Stimulated activated naive B cell treated with anti-CD40 and anti-IgM and Interleukin-4, amounts not matched to agents 10 μg/mL and 1 μg/mL and 100 μg/mL, for 72 hours (primary cell): Measurements from ENCODE around the gene HADH.
A peak's percentile ranks its signal among the peaks of the same experiment; 100 is the strongest.
"Not testable (repeated sequence)": the region's sequence is repeated elsewhere in the genome, so short reads cannot be mapped to it uniquely, and the experiment has no call there.

Experiments used
- ATAC-seq, 2 donors: fragments of 150-1000 bp; cut with Tn5 transposase; replicated peaks; 2 replicates each; pipeline ENCODE4 v1.10.0; 2021; ENCODE audit warnings: moderate library complexity in 1 of 2
- DNase-seq: peaks from one replicate; pipeline ENCODE4 v3.0.0; 2021
- H3K27ac Mint-ChIP-seq: one replicate; pipeline ENCODE4 v1.8.0; 2022; ENCODE audit warnings: mild to moderate bottlenecking, mixed read lengths
- H3K27me3 Mint-ChIP-seq, 2 donors: one replicate each; pipeline ENCODE4 v1.8.0; 2022; ENCODE audit warnings: mixed read lengths in 2 of 2
- H3K36me3 Mint-ChIP-seq, 2 donors: one replicate each; pipeline ENCODE4 v1.8.0; 2022; ENCODE audit warnings: mixed read lengths in 2 of 2, mild to moderate bottlenecking in 1 of 2
- H3K4me1 Mint-ChIP-seq, 2 donors: one replicate each; pipeline ENCODE4 v1.8.0; 2022; ENCODE audit warnings: mixed read lengths in 2 of 2, mild to moderate bottlenecking in 1 of 2
- H3K4me3 Mint-ChIP-seq, 2 donors: one replicate each; pipeline ENCODE4 v1.8.0; 2022; ENCODE audit warnings: mild to moderate bottlenecking in 2 of 2, mixed read lengths in 2 of 2, moderate library complexity in 1 of 2
- H3K9me3 Mint-ChIP-seq, 2 donors: one replicate each; pipeline ENCODE4 v1.8.0; 2022; ENCODE audit warnings: mixed read lengths in 2 of 2, mild to moderate bottlenecking in 1 of 2

Gene HADH

DNA sequence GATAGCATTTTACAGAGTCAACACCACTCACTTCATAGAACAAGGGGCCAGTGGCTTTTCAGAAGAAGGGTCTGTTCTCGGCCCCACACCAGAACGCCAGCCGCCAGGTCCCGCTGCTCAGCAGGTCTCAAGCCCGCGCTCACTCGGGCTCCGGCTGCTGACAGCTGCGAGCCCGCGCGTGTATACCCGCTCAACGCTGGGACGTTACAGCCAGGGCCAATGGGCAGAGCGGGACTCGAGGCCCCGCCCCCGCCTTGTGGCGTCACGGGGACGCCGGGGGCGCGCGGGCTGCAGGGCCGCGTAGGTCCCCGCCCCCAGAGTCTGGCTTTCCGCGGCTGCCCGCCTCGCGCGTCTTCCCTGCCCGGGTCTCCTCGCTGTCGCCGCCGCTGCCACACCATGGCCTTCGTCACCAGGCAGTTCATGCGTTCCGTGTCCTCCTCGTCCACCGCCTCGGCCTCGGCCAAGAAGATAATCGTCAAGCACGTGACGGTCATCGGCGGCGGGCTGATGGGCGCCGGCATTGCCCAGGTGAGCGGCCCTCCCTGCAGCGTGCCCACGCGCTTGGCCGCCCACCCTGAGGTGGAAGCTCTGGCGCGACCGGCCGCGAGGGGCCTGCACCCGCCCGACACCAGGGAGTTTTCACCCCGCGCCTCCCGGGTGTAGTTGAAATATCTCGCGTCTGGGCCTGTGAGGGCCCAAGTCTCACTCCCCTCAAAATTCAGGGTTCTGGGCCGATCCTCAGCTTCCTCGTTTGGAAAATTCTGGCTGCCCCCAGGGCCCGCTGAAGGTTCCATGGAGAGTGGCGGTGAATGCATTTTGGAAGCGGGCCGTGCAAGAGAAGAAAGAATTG lies at the start of gene HADH:
Gene HADH (plus strand): TSS at position 353 of the 850 bp plus-strand sequence. CDS start 44 bp downstream, at position 397.
- peaks cover 0 to 4% of the 10 kb centered on the region in 2 donors for H3K36me3 Mint-ChIP-seq
- ATAC-seq (peak; percentile 98 to 99), DNase-seq (peak; percentile 92)
- H3K4me1 Mint-ChIP-seq = peaks cover 26 to 37% of the 10 kb centered on the region in 2 donors
- peak within 1 kb of the TSS; percentile 94 to 96 for H3K4me3 Mint-ChIP-seq
- H3K27me3 Mint-ChIP-seq = no peaks in the 10 kb centered on the region
- H3K9me3 Mint-ChIP-seq = no peaks in the 10 kb centered on the region
- peak within 1 kb of the TSS; percentile 94 for H3K27ac Mint-ChIP-seq

DNA sequence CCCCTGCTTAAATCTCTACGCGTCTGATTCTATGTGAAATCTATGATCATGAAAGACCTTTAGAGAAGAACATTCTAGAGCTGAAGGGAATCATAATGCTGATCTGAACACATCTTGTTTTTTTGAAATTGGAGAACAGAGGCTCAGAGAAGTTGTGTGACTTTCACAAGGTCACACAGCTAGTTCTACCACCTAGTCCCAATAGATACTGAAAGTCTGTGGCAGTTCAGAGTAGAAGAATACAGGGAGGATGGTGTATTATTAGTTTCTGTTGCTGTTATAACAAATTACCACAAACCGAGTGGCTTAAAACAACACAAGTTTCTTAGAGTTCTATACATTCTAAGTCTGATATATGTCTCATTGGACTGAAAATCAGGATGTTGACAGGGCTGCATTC lies 43.9 kb upstream of the HADH start:
- Mint-ChIP-seq H3K27me3 (no peaks in the 10 kb centered on the region), H3K4me3 (no peak overlapping the region), H3K36me3 (peaks cover 12 to 40% of the 10 kb centered on the region in 2 donors), H3K27ac (no peak overlapping the region), H3K9me3 (no peaks in the 10 kb centered on the region), H3K4me1 (no peaks in the 10 kb centered on the region)
- no peak for DNase-seq
- ATAC-seq = no peak

DNA sequence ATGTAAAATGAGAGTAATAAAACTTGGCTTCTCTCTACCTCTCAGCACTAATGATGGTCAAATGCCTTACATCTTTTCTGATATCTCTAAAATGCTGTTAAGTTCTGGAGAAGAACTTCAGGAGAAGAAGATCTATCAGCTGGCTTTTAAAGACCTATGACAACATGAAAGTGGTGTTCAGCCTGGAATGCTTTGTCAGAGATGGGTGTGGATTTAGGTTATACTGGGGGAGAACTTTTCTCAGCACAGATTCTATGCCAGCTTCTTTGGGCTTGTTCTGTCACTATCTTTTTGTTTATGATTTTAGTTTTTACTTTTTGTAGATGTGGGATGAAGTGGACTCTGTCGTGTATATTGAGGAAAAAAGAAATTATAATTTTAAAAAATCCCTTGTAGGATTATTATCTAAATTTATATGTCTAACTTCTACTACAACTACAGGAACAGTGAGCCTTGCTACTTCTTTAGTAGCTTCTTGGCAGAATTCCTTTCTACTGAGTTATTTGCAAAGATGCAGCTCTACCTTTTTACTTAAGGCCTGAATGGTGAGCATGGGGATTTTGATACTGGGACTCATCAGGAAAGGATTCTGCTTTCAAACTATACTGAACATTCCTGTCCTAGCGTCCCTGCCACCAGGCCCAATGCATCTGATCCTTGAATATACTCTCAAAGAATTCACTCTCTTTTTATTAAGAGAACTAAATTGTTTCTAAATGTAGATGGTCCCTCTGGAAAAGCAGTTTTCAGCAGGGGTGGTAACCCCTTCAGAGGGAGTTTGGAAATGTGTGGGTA lies 38.7 kb upstream of the HADH start:
- peaks cover 5 to 7% of the 10 kb centered on the region in 2 donors for H3K9me3 Mint-ChIP-seq
- H3K4me1 Mint-ChIP-seq = no peaks in the 10 kb centered on the region
- no peak overlapping the region for H3K4me3 Mint-ChIP-seq
- DNase-seq (no peak), ATAC-seq (no peak)
- H3K27ac Mint-ChIP-seq = no peak overlapping the region
- no peaks in the 10 kb centered on the region for H3K27me3 Mint-ChIP-seq
- peaks cover 16 to 58% of the 10 kb centered on the region in 2 donors for H3K36me3 Mint-ChIP-seq

DNA sequence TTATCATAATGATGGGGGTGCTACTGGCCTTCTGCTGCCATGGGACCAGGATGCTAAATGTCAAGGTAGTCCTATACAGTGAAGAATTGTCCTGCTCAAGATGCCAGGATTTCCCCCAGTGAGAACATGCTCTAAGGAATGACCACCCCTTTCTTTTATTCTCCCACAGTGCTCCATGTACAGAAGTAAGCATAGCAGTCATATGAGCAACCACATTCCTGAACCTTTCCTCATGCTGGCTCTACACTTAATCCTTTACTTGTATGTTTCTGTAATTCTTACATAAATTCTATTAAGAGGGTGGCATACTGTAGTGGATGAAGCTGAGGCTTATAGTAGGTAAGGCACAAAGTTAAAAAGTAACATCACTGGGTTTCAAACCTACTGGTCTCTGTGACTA lies 38.1 kb upstream of the HADH start:
- no peak for ATAC-seq
- peaks cover 10 to 12% of the 10 kb centered on the region in 2 donors for H3K9me3 Mint-ChIP-seq
- H3K4me3 Mint-ChIP-seq = no peak overlapping the region
- H3K4me1 Mint-ChIP-seq = no peaks in the 10 kb centered on the region
- H3K27me3 Mint-ChIP-seq = no peaks in the 10 kb centered on the region
- no peak overlapping the region for H3K27ac Mint-ChIP-seq
- H3K36me3 Mint-ChIP-seq = peaks cover 22 to 64% of the 10 kb centered on the region in 2 donors
- no peak for DNase-seq

DNA sequence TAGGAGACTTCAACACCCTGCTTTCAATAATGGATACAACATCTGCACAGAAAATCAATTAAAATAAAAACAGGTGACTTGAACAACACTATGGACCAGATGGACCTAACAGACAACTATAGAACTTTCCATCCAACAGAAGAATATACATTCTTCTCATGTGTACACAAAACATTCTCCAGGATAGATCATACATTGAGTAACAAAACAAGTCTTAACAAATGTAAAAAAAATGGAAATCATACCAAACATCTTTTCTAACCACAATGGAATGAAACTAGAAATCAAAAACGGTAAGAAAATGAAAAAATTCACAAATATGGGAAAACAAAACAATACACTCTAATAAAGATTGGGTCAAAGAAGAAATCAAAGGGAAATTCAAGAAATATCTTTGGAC lies 33.7 kb upstream of the HADH start:
- DNase-seq = no peak
- no peak for ATAC-seq
- Mint-ChIP-seq H3K27ac (no peak overlapping the region), H3K9me3 (peaks cover 12 to 17% of the 10 kb centered on the region in 2 donors), H3K27me3 (peaks cover 0 to 4% of the 10 kb centered on the region in 2 donors), H3K4me3 (no peak overlapping the region), H3K4me1 (no peaks in the 10 kb centered on the region), H3K36me3 (peaks cover 16 to 35% of the 10 kb centered on the region in 2 donors)

DNA sequence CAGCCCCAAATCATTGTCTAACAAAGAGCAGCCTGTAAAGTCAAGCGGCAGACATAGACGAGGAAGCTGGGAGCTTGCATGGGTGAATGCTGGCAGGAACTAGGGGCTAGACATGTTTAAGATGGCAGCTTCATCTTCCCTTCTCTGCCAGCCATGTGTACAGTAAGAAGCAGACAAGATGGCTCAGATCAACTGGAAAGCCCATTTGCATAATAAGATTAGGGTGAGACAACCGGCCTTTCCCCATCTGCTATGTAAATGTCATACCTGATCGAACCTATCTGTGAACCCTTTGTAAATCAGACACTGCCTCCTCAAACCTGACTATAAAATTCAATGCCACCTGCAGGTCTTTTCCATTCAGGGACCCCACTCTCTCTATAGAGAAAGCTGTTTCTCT lies 22.8 kb upstream of the HADH start:
- Mint-ChIP-seq H3K4me3 (no peak overlapping the region), H3K4me1 (peaks cover 0 to 5% of the 10 kb centered on the region in 2 donors), H3K27ac (no peak overlapping the region), H3K9me3 (peaks cover 0 to 3% of the 10 kb centered on the region in 2 donors), H3K27me3 (no peaks in the 10 kb centered on the region), H3K36me3 (peaks cover 0 to under 1% of the 10 kb centered on the region in 2 donors)
- DNase-seq (no peak), ATAC-seq (peak; percentile 27 to 51)

DNA sequence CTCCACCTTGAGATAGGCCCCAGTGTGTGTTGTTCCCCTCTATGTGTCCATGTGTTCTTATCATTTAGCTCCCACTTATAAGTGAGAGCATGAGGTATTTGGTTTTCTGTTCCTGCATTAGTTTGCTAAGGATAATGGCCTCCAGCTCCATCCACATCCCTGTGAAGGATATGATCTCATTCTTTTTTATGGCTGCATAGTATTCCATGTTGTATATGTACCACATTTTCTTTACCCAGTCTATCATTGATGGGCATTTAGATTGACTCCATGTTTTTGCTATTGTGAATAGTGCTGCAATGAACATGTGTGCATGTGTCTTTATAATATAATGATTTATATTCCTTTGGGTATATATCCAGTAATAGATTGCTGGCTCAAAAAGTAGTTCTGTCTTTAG lies 22.2 kb upstream of the HADH start:
- not testable (repeated sequence) for ATAC-seq, H3K9me3 Mint-ChIP-seq, H3K4me3 Mint-ChIP-seq, H3K27ac Mint-ChIP-seq, H3K36me3 Mint-ChIP-seq, DNase-seq, H3K27me3 Mint-ChIP-seq, H3K4me1 Mint-ChIP-seq

DNA sequence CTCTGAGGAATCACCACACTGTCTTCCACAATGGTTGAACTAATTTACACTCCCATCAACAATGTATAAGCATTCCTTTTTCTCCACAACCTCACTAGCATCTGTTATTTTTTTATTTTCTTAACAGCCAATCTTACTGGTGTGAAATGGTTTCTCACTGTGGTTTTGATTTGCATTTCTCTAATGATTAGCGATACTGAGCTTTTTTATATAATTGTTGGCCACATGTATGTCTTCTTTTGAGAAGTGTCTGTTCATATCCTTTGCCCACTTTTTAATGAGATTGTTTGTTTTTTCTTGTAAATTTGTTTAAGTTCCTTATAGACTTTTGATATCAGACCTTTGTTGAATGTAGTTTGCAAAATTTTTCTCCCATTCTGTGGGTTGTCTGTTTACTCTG lies 21.8 kb upstream of the HADH start:
- not testable (repeated sequence) for ATAC-seq, H3K36me3 Mint-ChIP-seq, H3K27ac Mint-ChIP-seq, H3K9me3 Mint-ChIP-seq, H3K27me3 Mint-ChIP-seq, DNase-seq, H3K4me1 Mint-ChIP-seq, H3K4me3 Mint-ChIP-seq

DNA sequence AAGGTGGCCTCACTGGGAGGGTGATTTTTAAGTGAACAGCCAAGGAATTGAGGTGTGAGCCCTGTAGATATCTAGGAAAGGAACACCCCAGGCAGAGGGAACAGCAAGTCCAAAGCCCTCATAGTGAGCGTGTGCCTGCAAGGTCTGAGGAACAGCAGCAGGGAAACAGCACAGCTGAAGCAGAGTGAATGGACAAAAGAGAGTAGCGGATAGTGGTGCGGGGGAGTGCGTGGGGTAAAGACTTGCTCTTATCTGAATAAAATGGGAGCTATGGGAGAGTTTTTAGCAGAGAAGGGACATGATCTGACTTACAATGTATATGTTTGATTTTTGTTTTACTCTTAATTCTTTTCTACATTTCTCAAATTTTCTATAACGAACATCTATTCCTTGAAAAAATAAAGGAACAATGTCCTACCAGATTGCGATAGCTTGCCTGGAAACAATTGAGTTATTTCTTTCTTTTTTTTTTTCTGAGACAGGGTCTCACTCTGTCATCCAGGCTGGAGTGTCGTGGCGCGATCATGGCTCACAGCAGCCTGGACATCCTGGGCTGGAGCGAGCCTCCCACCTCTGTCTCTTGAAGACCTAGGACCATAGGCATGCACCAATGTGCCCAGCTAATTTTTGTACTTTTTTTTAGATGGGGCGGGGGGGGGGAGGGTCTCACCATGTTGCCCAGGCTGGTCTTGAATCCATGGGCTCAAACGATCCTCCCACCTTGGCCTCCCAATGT lies 19.5 kb upstream of the HADH start:
- ATAC-seq = no peak
- H3K27ac Mint-ChIP-seq = no peak overlapping the region
- H3K27me3 Mint-ChIP-seq = no peaks in the 10 kb centered on the region
- H3K9me3 Mint-ChIP-seq = peaks cover 3% of the 10 kb centered on the region in 2 donors
- no peak for DNase-seq
- H3K36me3 Mint-ChIP-seq = peaks cover 0 to 4% of the 10 kb centered on the region in 2 donors
- H3K4me1 Mint-ChIP-seq = peaks cover 2 to 5% of the 10 kb centered on the region in 2 donors
- H3K4me3 Mint-ChIP-seq = no peak overlapping the region

DNA sequence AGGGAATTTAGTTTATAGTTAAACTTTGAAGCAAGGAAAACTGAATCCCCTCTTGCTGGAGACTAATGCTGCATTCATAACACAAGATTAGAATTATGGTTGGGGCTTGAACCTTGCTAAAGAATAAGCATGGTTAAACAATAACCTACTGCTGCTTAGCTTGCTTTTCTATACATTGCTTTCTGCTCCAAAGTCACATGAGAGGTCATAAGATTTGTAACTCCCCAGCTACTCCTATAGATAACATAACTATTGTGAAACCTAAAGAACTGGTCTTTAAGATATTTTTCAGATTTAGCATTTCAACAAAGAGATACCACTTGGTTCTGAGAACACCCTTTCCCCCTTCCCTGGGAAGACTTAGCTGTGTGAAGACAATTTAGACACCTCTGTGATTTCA lies 17.1 kb upstream of the HADH start:
- no peak for ATAC-seq
- Mint-ChIP-seq H3K27me3 (no peaks in the 10 kb centered on the region), H3K27ac (no peak overlapping the region), H3K9me3 (peaks cover 2 to 5% of the 10 kb centered on the region in 2 donors), H3K4me1 (peaks cover 0 to 2% of the 10 kb centered on the region in 2 donors), H3K4me3 (no peak overlapping the region), H3K36me3 (peaks cover 0 to 4% of the 10 kb centered on the region in 2 donors)
- no peak for DNase-seq

DNA sequence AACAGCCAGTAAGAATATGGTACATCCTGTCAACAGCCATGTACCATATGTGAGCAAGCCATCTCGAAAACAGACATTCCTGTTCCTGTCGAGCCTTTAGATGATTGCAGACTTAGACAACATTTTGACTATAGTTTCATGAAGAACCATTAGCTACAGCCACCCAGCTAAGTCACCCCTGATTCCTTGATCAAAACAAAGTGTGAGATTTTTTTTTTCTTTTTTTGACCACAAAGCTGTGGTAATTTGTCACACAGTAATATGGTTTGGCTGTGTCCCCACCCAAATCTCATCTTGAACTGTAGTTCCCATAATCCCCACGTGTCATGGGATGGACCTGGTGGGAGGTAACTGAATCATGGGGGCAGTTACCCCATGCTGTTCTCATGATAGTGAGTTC lies 15.2 kb upstream of the HADH start:
- DNase-seq (no peak), ATAC-seq (no peak)
- H3K27me3 Mint-ChIP-seq = no peaks in the 10 kb centered on the region
- peaks cover 0 to 2% of the 10 kb centered on the region in 2 donors for H3K4me1 Mint-ChIP-seq
- H3K36me3 Mint-ChIP-seq = peaks cover 0 to 4% of the 10 kb centered on the region in 2 donors
- peaks cover 2 to 5% of the 10 kb centered on the region in 2 donors for H3K9me3 Mint-ChIP-seq
- no peak overlapping the region for H3K27ac Mint-ChIP-seq
- H3K4me3 Mint-ChIP-seq = no peak overlapping the region

DNA sequence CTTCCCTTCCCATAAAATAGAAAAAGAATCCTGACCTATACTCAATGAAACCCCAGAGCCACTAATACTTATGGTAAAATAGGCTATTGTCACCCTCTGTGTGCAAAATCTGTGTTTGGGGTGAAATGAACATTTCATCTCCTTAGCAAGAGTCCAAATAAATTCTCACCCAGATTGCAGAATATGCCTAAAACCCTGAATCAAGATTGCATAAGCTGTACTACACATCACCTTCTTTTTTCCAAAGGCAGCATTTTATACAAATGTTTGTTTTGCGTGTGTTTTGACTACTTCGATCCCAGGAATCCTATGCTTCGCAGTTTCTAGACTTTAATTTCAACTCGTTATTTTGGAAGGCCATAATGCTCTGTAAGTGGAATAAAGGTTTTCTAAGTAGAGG lies 12.2 kb upstream of the HADH start:
- no peak overlapping the region for H3K4me3 Mint-ChIP-seq
- H3K9me3 Mint-ChIP-seq = peaks cover 5 to 9% of the 10 kb centered on the region in 2 donors
- ATAC-seq (no peak), DNase-seq (no peak)
- H3K27me3 Mint-ChIP-seq = no peaks in the 10 kb centered on the region
- peaks cover 3 to 8% of the 10 kb centered on the region in 2 donors for H3K36me3 Mint-ChIP-seq
- H3K27ac Mint-ChIP-seq = no peak overlapping the region
- H3K4me1 Mint-ChIP-seq = peaks cover 0 to 2% of the 10 kb centered on the region in 2 donors

DNA sequence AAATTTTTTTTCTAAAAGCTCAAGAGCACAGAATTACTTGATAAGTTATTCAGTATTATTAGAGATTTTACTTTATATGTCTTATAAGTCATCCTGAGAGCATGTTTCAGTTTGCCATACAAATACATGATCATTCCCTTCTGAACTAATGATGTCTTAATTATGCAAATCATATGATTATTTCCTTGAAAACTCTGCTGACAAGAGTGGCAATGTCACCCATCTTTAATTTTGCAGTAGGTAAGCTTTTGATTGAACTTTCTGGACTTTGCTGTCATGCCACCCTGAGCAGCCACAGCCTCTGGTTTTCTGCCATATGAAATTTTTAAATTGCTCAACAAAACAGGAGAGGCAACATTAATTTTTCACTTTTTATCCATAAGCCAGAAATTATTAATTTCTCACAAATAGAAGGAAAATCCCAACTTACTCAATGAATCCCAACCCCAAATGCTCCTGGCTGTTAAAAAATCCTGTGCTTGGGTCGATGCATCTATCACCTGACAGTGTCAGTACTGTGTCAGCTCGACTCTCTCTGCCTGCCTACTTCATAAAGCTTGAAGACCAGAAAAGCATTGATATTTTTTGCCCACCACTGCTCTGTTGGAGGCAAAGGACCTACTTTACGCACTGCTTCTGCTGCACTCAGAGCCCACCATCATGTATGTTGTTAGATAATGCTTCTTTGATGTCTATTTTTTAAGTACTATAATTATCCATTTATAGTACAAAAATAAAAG lies 11.6 kb upstream of the HADH start:
- no peak for DNase-seq
- H3K36me3 Mint-ChIP-seq = peaks cover 3 to 8% of the 10 kb centered on the region in 2 donors
- H3K27me3 Mint-ChIP-seq = no peaks in the 10 kb centered on the region
- peaks cover 0 to 2% of the 10 kb centered on the region in 2 donors for H3K4me1 Mint-ChIP-seq
- no peak for ATAC-seq
- H3K4me3 Mint-ChIP-seq = no peak overlapping the region
- peaks cover 5 to 9% of the 10 kb centered on the region in 2 donors for H3K9me3 Mint-ChIP-seq
- no peak overlapping the region for H3K27ac Mint-ChIP-seq
